ENCODE measurements around the gene MACROD1.

DNA sequence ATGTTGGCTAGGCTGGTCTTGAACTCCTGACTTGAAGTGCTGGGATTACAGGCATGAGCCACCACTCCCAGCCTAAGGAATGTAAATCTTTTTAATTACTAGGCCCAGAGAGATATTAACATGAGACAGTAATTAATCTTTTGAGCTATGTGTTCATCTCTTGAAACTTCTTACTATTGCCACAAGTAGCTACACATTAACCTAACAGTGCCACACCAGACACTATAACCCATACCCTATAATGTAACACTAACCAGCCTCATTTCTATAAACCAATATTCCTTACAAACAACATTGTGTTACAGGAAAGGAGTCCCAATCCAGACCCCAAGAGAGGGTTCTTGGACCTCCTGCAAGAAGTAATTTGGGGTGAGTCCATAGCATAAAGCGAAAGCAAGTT lies 199.5 kb downstream of the MACROD1 start:
- TF ChIP-seq, protein P1, sequence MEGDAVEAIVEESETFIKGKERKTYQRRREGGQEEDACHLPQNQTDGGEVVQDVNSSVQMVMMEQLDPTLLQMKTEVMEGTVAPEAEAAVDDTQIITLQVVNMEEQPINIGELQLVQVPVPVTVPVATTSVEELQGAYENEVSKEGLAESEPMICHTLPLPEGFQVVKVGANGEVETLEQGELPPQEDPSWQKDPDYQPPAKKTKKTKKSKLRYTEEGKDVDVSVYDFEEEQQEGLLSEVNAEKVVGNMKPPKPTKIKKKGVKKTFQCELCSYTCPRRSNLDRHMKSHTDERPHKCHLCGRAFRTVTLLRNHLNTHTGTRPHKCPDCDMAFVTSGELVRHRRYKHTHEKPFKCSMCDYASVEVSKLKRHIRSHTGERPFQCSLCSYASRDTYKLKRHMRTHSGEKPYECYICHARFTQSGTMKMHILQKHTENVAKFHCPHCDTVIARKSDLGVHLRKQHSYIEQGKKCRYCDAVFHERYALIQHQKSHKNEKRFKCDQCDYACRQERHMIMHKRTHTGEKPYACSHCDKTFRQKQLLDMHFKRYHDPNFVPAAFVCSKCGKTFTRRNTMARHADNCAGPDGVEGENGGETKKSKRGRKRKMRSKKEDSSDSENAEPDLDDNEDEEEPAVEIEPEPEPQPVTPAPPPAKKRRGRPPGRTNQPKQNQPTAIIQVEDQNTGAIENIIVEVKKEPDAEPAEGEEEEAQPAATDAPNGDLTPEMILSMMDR (IDR thresholded peaks at IDR 0.05): no peak
- TF ChIP-seq POLR2A (IDR thresholded peaks at IDR 0.05): no peak

Measured in adrenal gland (tissue), 5 donors.